ENCODE measurements around the gene SLC29A3. TPM values are rescaled to one million over a fixed set of nuclear protein-coding genes. Genes with fewer than 3 reads are reported as not detected.
A peak's percentile ranks its signal among the peaks of the same experiment; 100 is the strongest.
"Not testable (repeated sequence)": the region's sequence is repeated elsewhere in the genome, so short reads cannot be mapped to it uniquely, and the experiment has no call there.

SLC29A3 gene
- total RNA-seq, 2 donors from 2014 or later, result 2.5 to 3.6 TPM

DNA sequence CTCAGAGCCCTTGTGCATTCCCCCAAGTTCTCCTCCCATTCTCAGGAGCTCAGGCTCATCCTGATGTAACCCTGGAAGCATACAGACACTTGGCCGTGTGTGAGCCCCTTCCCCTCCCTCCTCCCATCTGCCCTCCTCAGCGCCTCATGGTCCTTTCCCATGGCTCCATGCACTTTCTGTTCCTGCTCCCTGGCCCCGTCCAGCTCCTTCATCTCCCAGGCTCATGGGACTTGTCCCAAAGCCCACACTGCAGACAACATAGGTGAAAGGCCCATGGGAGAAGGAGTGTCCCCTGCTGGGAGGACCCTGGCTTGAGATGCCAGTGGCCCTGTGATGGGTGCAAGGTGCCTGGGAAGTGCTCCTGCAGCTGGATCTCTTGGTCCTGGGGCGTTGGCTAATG lies 24.2 kb upstream of the SLC29A3 start:
- intact Hi-C loops (cut with DNase I), result no loop called here
- DNase-seq (no peak), ATAC-seq (no peak)

DNA sequence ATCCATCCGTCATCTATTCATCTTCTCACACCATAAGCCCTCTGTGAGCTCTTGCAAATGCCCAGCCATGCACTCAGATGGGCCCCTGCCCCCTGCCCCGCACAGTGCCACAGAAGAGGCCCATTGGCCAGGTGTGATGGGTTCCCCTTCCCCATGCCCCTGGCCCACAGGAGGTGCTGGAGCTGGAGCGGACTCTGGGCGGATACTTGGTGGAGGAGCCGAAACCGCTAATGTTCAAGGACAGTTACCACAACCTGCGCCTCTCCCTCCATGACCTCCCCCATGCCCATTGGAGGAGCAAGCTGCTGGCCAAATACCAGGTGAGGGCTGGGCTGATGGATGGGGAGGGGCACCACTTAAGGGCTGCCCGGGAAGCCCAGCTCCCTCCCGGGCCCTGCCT lies 23.4 kb upstream of the SLC29A3 start:
- DNase-seq, result no peak
- intact Hi-C loops (cut with DNase I), result no loop called here
- ATAC-seq, result no peak

DNA sequence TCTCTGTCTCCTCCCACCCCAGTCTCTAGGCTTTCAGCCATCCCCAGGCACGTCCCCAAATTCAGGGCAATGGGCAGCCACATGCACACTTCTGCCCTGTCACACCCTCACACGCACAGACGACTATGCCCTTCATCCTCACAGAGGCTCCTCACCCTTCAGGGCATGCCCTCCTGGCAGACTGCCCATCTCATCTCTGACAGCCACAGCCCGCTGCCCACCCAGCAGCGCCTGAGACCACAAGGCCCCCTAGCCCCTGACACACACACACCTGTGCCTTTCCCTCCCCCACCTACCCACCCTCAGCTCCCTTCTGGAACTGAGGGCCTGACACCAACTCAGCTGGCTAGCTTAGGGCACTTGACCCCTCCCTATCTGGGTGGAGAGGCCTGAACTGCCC lies 23.0 kb upstream of the SLC29A3 start:
- intact Hi-C loops (cut with DNase I), result no loop called here
- DNase-seq (no peak), ATAC-seq (no peak)

DNA sequence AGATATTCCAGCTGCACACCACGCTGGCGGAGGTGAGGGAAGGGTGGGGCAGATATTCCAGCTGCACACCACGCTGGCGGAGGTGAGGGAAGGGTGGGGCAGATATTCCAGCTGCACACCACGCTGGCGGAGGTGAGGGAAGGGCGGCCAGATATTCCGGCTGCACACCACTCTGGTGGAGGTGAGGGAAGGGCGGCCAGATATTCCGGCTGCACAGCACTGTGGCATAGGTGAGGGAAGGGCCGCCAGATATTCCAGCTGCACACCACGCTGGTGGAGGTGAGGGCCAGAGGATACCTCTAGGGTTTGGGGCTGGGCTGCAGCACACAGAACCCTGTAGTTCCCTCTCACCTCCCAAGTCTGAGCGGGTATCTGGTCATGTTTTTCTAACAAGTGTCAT lies 22.2 kb upstream of the SLC29A3 start:
- DNase-seq; ATAC-seq; intact Hi-C loops (cut with DNase I): not testable (repeated sequence)

DNA sequence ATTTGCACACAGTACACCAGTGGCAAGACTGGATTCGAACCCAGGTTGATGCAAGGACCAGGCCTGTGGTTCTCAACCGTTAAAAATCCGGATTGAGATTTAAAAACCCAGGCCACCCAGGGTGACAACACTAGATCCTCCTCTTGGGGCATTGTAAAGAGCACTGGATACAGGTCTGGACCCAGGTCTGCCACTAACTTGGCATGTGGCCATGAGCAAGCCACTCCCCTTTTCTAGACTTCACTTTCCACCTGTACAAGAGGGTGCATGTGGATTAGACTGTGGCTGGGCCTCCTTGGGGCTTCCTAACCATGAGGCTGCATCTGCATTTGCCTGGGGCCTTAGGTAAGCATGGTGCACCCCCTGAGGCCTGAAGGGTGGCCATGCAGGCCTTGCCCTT lies 21.7 kb upstream of the SLC29A3 start:
- ATAC-seq (no peak), DNase-seq (no peak)

DNA sequence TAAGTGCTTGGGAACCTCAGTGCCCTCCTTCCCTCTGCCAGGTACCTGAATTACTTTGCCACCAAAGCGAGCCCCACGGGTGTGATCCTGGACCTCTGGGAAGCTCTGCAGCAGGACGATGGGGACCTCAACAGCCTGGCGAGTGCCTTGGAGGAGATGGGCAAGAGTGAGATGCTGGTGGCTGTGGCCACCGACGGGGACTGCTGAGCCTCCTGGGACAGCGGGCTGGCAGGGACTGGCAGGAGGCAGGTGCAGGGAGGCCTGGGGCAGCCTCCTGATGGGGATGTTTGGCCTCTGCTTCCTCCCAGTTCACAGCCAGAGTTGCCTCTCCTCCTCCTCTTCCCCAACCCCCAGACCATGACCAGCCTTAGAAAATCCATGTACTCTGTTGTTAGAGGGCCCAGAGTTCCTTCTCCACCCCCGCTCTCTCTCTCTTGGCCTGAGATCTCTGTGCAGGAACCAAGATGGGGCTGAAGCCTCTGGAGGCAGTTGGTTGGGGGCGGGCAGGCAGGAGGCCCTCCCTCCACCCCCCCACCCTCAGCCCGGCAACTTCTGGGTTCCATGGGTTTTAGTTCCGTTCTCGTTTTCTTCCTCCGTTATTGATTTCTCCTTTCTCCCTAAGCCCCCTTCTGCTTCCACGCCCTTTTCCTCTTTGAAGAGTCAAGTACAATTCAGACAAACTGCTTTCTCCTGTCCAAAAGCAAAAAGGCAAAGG lies 19.8 kb upstream of the SLC29A3 start:
- intact Hi-C loops (cut with DNase I), result no loop called here
- ATAC-seq (no peak), DNase-seq (no peak)

More for the DNA sequence above, 21.7 kb upstream of the SLC29A3 start:
- intact Hi-C loops (cut with DNase I), result no loop called here

DNA sequence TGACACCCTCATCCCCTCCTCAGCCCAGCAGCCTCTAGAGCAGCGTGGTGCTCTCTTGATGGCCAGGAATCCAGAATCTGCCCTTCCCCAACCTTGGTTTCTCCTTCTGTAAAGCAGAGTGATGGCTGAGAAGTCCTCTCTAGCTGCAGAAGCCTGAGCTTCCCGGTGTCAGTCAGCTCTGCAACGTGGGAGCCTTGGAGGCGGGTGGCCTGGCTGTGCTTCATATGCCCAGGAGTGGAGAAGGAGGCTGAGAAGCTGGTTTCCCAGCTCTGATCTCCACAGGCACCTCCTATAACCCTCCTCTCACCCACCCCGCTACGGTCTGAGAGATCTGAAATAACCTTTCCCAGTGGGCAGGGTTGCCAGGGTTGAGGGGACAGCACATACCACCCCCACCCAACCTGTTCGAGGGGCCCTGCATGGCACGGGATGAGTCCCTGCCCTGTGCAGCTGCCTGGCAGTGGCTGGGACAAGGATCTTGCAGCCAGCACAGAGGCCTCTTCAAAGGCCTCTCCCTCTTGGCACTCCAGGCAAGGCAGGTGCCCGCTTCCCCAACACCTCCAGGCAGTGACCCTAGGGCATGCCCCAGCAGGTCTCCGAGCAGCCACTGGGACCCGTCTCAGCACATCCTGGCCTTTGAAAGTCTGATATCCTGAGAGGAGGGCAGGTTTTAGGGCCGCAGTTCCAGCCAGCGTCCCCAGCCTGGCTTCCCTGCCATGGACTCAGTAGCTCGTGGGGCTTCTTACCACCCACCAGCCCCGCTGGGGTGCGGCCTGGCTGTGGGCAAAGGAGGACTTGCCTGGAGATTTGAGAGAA lies 18.3 kb upstream of the SLC29A3 start:
- DNase-seq (no peak), ATAC-seq (no peak)
- intact Hi-C loops (cut with DNase I), result no loop called here

DNA sequence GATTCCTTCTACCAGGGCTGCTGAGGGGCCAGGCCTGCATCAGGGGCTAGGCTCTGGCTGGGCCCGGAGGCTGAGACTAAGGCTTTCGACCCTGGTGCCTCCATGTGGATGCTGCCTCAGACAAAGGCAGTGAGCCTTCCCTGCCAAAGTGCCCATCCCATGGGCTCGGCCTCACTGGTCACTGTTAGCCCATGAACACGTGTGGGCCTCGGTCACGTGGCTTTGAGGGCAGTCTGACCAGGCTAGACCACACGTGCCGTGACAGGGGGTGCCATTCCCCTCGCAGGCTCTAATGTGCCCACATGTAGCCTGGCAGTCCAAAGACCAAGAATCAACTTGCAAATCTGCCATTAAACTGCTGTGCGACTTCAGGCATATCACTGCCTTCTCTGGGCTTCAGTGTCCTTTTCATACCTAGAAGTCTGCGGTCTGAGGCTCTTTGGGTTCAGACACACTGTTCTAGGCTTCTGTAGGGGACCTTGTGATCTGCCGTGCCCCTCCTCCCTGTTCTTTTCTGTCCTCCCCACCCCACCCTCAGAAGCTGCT lies 17.6 kb upstream of the SLC29A3 start:
- ATAC-seq (no peak), DNase-seq (no peak)
- intact Hi-C loops (cut with DNase I), result no loop called here

DNA sequence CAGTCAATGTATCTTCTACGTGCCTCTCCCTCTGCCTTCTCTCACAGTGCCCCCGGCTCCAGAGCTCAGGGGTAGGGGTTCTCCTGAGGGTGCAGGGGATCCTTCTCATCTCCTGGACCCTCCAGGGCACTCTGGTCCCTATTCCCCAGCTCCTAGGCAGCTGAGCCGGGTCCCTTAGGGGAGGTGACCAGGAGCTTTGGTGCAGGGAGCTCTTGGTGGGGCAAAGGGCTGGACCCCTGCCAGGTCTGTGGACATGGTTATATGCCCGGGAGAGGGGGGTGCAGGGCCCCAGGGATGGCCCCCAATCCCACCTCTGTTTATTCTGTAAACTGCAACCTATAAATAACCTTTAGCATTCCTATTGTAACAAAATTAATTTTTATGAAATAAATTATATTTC lies 16.6 kb upstream of the SLC29A3 start:
- intact Hi-C loops (cut with DNase I), result no loop called here
- DNase-seq (no peak), ATAC-seq (no peak)

DNA sequence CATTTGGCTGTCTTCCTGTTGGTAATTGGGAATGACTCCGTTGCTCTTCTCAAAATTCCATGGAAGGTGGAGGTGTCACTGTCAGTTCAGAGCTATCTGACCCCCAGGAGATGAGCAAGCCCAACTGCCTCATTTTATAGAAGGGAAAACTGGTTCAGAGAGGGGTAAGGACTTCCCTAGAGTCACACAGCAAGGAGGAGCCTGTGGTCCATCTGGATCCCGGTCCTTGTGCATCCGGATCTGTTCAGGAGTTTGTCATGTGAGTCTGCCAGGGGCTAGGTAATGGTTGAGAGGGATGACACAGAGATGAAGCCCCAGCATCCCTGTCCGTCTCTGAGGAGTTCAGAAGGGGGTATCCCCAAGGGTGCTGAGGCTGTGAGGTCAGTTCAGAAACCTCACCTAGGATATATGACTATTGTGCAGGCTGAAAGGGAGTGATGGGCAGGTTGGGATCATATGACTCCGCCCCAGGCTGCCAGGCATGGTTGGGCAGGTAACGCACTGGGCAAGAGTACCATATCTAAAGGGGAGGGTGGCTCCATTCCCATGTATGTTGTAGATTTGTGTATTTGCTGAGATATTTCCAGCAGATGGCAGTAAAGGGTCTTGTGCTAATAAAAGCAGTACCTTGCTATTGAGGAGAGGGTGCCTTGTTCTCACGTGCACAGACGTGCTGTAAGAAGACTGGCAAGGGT lies 16.0 kb upstream of the SLC29A3 start:
- DNase-seq, result no peak
- peak in 1 of 2 donors; percentile 33 for ATAC-seq
- intact Hi-C loops (cut with DNase I), result no loop called here

DNA sequence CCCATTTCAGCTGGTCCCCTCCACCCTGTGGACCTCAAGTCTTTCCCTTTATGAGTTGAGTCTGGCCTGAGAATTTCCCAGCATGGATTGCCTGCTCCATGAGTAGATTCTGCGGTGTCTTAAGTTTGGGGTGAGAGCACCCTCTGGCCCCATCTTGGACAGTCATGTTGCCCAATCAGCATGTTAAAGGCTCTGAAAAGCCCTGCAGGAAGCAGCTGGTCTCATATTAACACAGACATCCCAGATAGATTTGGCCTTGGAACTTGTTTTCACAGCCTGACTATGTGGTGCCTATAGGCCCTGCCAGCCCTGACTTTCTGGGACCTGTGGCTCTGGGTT lies 15.5 kb upstream of the SLC29A3 start:
- no peak for ATAC-seq
- DNase-seq, result no peak
- intact Hi-C loops (cut with DNase I), result no loop called here

DNA sequence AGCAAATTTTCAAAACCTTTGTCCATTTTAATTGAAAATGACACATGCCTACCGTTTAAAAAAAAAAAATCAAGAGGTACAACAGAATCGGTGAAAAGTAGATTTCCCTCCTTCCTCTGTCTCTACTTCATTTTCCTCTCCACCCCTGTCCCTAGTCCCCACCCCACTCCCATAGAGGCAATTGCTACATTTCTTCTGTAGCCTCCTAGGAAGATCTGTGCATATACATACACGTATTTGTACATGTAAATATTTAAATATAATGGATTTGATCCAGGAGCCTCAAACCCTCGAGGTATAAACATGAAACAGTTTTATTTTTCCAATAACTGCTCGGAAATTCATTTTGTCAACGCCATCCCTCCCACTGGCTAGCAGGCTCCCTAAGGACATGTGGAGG lies 14.1 kb upstream of the SLC29A3 start:
- intact Hi-C loops (cut with DNase I), result no loop called here
- no peak for ATAC-seq
- DNase-seq, result no peak

DNA sequence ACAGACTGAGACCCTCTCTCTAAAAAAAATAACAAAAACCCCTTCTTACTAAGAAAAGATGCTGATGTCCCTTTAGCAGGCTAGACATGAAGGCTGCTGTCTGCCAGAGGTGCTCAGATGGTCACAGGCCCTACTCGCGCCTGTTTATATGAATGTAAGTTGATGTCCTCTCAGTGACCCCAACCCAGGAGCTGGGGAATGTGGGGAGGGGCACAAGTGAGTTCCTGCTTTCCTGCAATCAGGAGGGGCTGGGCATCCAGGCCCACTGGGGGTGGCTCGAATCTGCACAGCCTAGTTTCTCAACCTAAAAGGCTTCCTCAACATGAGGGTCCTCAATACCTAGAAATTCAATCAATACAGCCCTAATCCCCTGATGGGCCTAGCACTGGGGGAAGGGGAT lies 12.1 kb upstream of the SLC29A3 start:
- intact Hi-C loops (cut with DNase I), result no loop called here
- DNase-seq (no peak), ATAC-seq (no peak)

DNA sequence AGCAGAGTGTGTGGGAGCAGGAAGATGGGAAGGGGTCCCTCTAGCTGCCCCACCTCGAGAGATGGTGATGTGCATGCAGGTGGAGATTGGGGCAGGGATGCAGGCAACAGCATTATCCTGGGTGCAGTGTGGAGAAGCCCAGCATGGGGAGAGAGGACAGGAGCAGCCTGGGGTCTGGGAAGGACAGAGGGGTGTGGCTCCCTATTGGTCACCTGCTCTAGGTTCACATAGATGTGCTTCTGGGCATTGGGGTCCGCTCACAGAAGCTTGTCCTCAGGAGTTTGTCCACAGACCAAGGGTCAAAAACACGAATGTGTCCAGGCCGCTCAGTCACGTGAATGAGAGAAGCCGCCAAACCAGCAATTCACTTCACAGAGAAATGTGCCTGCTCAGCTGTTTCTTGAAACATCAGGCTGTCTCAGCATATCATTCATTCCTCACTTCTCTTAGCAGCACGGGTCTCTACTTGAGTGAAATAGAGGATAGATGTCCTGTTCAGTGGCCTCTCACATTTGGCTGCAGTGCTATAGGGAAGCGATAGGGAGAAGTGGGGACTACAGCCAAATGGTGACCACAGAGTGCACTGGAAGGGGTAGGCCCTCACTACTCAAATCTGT lies 11.5 kb upstream of the SLC29A3 start:
- DNase-seq (no peak), ATAC-seq (peak; percentile 39 to 42)
- intact Hi-C loops (cut with DNase I), result no loop called here

DNA sequence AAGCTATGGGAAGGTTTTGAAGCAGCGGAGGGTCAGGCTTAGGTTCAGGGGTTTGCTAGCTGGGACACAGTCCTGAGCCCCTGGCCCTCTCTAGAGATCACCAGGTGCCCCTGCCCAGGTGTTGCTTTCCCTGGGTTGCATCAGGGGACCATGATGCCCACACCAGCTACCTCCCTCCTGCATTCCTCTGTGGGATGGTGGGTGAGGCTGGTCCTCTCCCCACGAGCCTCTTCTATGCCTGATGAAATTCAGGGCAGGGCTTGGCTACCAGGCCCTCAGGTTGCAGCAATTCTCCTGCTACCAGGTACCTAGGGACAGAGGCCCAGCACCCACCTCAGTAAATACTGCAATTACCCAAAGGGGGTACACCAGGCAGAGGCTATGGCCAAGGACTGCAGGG lies 10.8 kb upstream of the SLC29A3 start:
- intact Hi-C loops (cut with DNase I), result no loop called here
- DNase-seq, result no peak
- no peak for ATAC-seq

DNA sequence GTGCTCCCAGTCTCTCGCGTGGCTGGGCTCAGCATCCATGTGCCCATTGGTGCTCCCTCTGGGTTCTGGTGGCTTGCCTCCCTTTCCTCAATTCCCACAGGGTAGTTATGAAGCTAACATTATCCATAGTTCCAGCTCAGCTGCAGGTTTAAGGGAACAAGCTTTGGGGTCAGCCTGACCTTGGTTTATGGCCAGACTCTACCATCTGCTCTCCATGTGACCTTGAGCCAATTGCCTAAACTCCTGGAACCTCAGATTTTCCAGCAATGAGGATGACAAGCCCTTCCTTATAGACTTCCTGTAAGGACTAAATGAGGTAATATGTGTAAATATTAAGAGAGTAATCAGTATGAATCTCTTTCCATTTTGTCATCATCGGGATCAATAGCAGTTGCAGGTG lies 10.1 kb upstream of the SLC29A3 start:
- DNase-seq, result no peak
- intact Hi-C loops (cut with DNase I), result no loop called here
- ATAC-seq, result no peak

DNA sequence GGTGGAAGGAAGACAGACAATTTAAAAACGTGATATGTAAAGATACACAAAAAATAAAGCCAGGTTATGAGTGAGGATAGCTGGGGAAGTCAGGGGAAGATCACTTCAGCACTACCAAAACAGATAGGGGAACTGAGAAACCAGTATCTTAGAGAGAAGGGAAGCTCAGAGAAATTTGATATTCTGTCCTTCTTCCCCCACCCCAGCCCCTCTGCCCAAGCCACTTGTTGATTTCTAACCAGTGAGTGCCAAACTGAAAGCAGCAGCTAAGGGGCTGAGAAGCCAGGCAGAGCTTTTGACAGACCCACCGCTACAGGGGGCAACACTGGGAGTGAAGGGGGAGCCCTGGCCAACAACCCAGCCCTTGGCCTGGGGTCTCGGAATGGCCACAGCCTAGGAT lies 9.1 kb upstream of the SLC29A3 start:
- no peak for DNase-seq
- no peak for ATAC-seq
- intact Hi-C loops (cut with DNase I), result loop anchor here (5.0 to 10.0 kb wide), 4 partner anchors 262 to 585 kb away; no protein-coding TSS in a partner anchor

DNA sequence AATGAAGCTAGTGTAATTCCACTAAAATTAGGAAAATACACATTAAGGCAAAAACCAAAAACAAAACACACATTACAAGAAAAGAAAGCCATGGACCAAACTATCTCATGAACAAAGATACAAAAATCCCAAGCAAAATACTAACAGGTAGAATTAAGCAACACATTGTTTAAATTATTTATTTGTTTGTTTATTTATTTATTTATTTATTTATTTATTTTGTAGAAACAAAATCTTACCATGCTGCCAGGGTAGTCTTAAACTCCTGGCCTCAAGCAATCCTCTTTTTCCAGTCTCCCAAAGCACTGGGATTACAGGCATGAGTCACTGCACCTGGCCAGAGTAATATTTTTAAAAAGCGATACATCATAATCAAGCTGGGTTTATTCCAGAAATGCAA lies 6.8 kb upstream of the SLC29A3 start:
- ATAC-seq, result no peak
- DNase-seq, result no peak
- intact Hi-C loops (cut with DNase I), result loop anchor here (5.0 to 10.0 kb wide), 4 partner anchors 260 to 583 kb away; no protein-coding TSS in a partner anchor

All from left cardiac atrium (tissue), 4 donors.